ENCODE measurements around the gene SEPTIN10. TPM values are rescaled to one million over a fixed set of nuclear protein-coding genes. Genes with fewer than 3 reads are reported as not detected.

Gene SEPTIN10
- 100 to 1,000 TPM in 1 of 2 donors, 10 to 100 TPM in 1; 63.9 to 117 TPM for total RNA-seq
- 10 to 100 TPM; 30.2 to 32.8 TPM for polyA plus RNA-seq
- long read RNA-seq, donor 1, transcript SEPT10-202 (11 exons, 3,071 nt), result major isoform, 15 of 28 reads
- long read RNA-seq, donor 1, partial matches to known transcripts, result 11 of 28 reads
- long read RNA-seq, donor 1, other reads (novel, unspliced or antisense), result 0 of 28 reads
- long read RNA-seq, donor 2, partial matches to known transcripts, result 8 of 14 reads
- long read RNA-seq, donor 2, other reads (novel, unspliced or antisense), result 0 of 14 reads
- long read RNA-seq, donor 3, partial matches to known transcripts, result 0 of 2 reads
- long read RNA-seq, donor 3, other reads (novel, unspliced or antisense), result 0 of 2 reads
- long read RNA-seq, donor 4, partial matches to known transcripts, result 0 of 2 reads
- long read RNA-seq, donor 4, other reads (novel, unspliced or antisense), result 0 of 2 reads
- long read RNA-seq, donor 5, transcript SEPT10-202 (11 exons, 3,071 nt), result major isoform, 7 of 27 reads
- long read RNA-seq, donor 5, partial matches to known transcripts, result 18 of 27 reads
- long read RNA-seq, donor 5, other reads (novel, unspliced or antisense), result 0 of 27 reads

- Histone ChIP-seq H3K27me3 (ENCODE audit: control insufficient read depth in 3 of 3, insufficient read depth in 3 of 3, low read length in 2 of 3) (no peaks in the 10 kb centered on the region), H3K9ac (ENCODE audit: insufficient read depth in 1 of 2, low read length in 2 of 2) (peak within 1 kb of the TSS; percentile 93 to 95), H3K27ac (ENCODE audit: low read depth in 1 of 2, low read length in 1 of 2) (peak within 1 kb of the TSS; percentile 99 to 100), H3K4me1 (ENCODE audit: control insufficient read depth in 5 of 5, insufficient read depth in 5 of 5, low read length in 5 of 5) (peaks cover 0 to 33% (median 11%) of the 10 kb centered on the region in 5 donors), H3K9me3 (ENCODE audit: control insufficient read depth in 4 of 4, insufficient read depth in 3 of 4, low read length in 3 of 4) (peaks cover 0 to 2% (median 0%) of the 10 kb centered on the region in 4 donors), H3K4me3 (peak within 1 kb of the TSS; percentile 76), H3K36me3 (ENCODE audit: control insufficient read depth in 4 of 4, insufficient read depth in 4 of 4, low read length in 4 of 4) (no peaks in the 10 kb centered on the region)
- no peak for TF ChIP-seq CTCF (IDR thresholded peaks at IDR 0.05; ENCODE audit: control extremely low read depth, extremely low read depth)
- peak; percentile 99 to 100 (median 99) for DNase-seq
- WGBS, 2 donors, result 1 to 2% methylated on average over 68 to 104 of the region's 104 CpGs
- peak; percentile 95 for ATAC-seq (ENCODE audit: insufficient read depth, low FRiP score)
Measured at GRCh38 chr2:109613922-109614714, at the start of gene SEPTIN10, which contains the start of gene SOWAHC. TSS of gene SEPTIN10 (minus strand) at chr2:109613966. CDS start at chr2:109613827, 139 bp downstream. TSS of gene SOWAHC (plus strand) at chr2:109614364. CDS start at chr2:109614490, 126 bp downstream.

GRCh38 chr2:109662889-109663288, 49.1 kb upstream of the SEPTIN10 start:
- H3K27ac ChIP-seq (ENCODE audit: low read depth in 1 of 2, low read length in 1 of 2), result no peak overlapping the region
- TF ChIP-seq CTCF (IDR thresholded peaks at IDR 0.05; ENCODE audit: control extremely low read depth, extremely low read depth), result no peak
- DNase-seq (no peak), ATAC-seq (ENCODE audit: insufficient read depth, low FRiP score) (no peak)
- H3K36me3 ChIP-seq (ENCODE audit: control insufficient read depth in 4 of 4, insufficient read depth in 4 of 4, low read length in 4 of 4), result no peaks in the 10 kb centered on the region
- H3K9me3 ChIP-seq (ENCODE audit: control insufficient read depth in 4 of 4, insufficient read depth in 3 of 4, low read length in 3 of 4), result peaks cover 0 to 1% (median 0%) of the 10 kb centered on the region in 4 donors
- H3K4me3 ChIP-seq, result no peak overlapping the region
- H3K9ac ChIP-seq (ENCODE audit: insufficient read depth in 1 of 2, low read length in 2 of 2), result no peak overlapping the region
- no peaks in the 10 kb centered on the region for H3K27me3 ChIP-seq (ENCODE audit: control insufficient read depth in 3 of 3, insufficient read depth in 3 of 3, low read length in 2 of 3)
- peaks cover 0 to 8% (median 3%) of the 10 kb centered on the region in 5 donors for H3K4me1 ChIP-seq (ENCODE audit: control insufficient read depth in 5 of 5, insufficient read depth in 5 of 5, low read length in 5 of 5)

GRCh38 chr2:109660046-109660860, 46.5 kb upstream of the SEPTIN10 start:
- H3K9me3 ChIP-seq (ENCODE audit: control insufficient read depth in 4 of 4, insufficient read depth in 3 of 4, low read length in 3 of 4), result peaks cover 0 to 1% (median 0%) of the 10 kb centered on the region in 4 donors
- peaks cover 0 to 8% (median 3%) of the 10 kb centered on the region in 5 donors for H3K4me1 ChIP-seq (ENCODE audit: control insufficient read depth in 5 of 5, insufficient read depth in 5 of 5, low read length in 5 of 5)
- no peak for ATAC-seq (ENCODE audit: insufficient read depth, low FRiP score)
- H3K4me3 ChIP-seq, result no peak overlapping the region
- no peaks in the 10 kb centered on the region for H3K27me3 ChIP-seq (ENCODE audit: control insufficient read depth in 3 of 3, insufficient read depth in 3 of 3, low read length in 2 of 3)
- no peak for DNase-seq
- 92 to 94% methylated on average over 3 of the region's 3 CpGs for WGBS, 2 donors
- H3K9ac ChIP-seq (ENCODE audit: insufficient read depth in 1 of 2, low read length in 2 of 2), result no peak overlapping the region
- H3K27ac ChIP-seq (ENCODE audit: low read depth in 1 of 2, low read length in 1 of 2), result no peak overlapping the region
- TF ChIP-seq CTCF (IDR thresholded peaks at IDR 0.05; ENCODE audit: control extremely low read depth, extremely low read depth), result no peak
- H3K36me3 ChIP-seq (ENCODE audit: control insufficient read depth in 4 of 4, insufficient read depth in 4 of 4, low read length in 4 of 4), result no peaks in the 10 kb centered on the region

Data from lung (tissue), 16 donors.